Prostate gland (tissue), 2 donors: Measurements from ENCODE around the gene RNF126. TPM values are rescaled to one million over a fixed set of nuclear protein-coding genes. Genes with fewer than 3 reads are reported as not detected.

ENCODE experiments used
- DNase-seq: peaks from one replicate; pipeline ENCODE4 v3.0.0-alpha.2; 2019; ENCODE audit warnings: low spot score
- H3K27ac ChIP-seq, 2 donors: fragments of 200-600 bp; sonication (generic); 2 replicates each; pipeline ENCODE4 v1.5.1; 2017 to 2019
- H3K27me3 ChIP-seq: fragments of 200-600 bp; sonication (generic); replicated peaks from 2 replicates; pipeline ENCODE4 v1.5.1; 2019; ENCODE audit not compliant: insufficient read depth
- H3K36me3 ChIP-seq, 2 donors: fragments of 200-600 bp; sonication (generic); 1 replicate in 1 of 2; 2 replicates in 1 of 2; pipeline versions ENCODE4 v1.5.1 to v1.8.1; 2017 to 2019
- H3K4me1 ChIP-seq: fragments of 200-600 bp; sonication (generic); replicated peaks from 2 replicates; pipeline ENCODE4 v1.5.1; 2019
- H3K4me3 ChIP-seq, 2 donors: fragments of 200-600 bp; sonication (generic); 2 replicates each; pipeline ENCODE4 v1.5.1; 2017 to 2019
- H3K9me3 ChIP-seq: fragments of 200-600 bp; sonication (generic); 2 replicates; pipeline ENCODE4 v1.5.1; 2017
- CTCF ChIP-seq, 4 experiments: fragments of 200-600 bp in 2 of 4; fragments of 450-650 bp in 2 of 4; sonication (generic) in 2 of 4; IDR thresholded peaks; 1 replicate in 3 of 4; 2 replicates in 1 of 4; pipeline ENCODE4 v1.5.1; 2016 to 2019; ENCODE audit warnings: antibody characterized with exemption in 4 of 4, mild to moderate bottlenecking in 2 of 4, moderate library complexity in 2 of 4
- POLR2A ChIP-seq: fragments of 450-650 bp; IDR thresholded peaks from one replicate; pipeline ENCODE4 v1.6.1; 2016; ENCODE audit warnings: antibody characterized with exemption, mild to moderate bottlenecking
- POLR2AphosphoS5 ChIP-seq: sonication (generic); formaldehyde crosslinking; IDR thresholded peaks from one replicate; pipeline ENCODE4 v1.6.1; 2017; ENCODE audit warnings: antibody characterized with exemption
- WGBS: methylation state at CpG from one replicate; pipeline ENCODE4 v1.1.5; 2018; 5-methylcytosine and 5-hydroxymethylcytosine counted together
- intact Hi-C: fragments of 100-400 bp; cut with DNase I; formaldehyde crosslinking; loops from one replicate; pipeline ENCODE4 v1.14.2; 2022
- total RNA-seq, 2 donors: library from RNA; depleted of rRNA; stranded (reverse); fragments of >200 nt; gene quantifications; one replicate each; pipeline ENCODE4 v1.1.0, GENCODE V29; 2016

RNF126 gene
- total RNA-seq, 2 donors from 2014 or later = 70.7 to 109 TPM

DNA sequence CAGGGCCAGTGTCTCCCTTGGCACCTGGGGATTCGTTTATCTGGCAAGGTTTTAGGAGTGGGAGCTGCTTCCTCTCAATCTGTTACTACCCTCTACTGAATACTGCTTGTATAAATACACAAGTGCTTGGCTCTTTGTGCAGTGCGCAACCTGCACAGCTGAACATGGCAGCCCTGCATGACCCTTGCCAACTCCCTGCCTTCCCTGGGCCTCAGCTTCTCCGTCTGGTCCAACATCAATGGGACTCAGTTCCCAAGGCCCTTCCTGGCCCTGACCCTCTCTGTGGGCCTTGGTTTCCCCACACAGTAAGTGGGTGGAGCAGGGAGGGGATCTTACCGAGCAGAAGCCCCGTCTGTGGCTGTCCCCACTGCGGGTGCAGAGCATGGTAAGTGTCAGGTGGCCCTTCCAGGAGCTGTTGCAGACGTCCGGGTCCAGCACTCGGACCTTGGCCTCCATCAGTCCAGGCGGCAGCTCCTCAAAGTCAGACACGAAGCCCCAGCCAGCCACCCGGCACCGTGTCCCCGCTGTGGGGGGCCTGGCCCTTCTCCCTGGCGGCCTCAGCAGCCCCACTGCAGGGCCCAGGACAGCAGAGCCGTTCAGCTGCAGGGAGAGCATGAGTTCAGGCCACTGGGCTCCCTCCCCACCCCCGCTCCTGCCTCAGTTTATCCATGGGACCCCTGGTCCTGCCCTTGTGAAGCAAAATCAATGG, 23.7 kb upstream of the RNF126 start:
- TF ChIP-seq POLR2A = no peak
- TF ChIP-seq CTCF (IDR thresholded peaks at IDR 0.05) = no peak
- TF ChIP-seq POLR2AphosphoS5 = no peak
- H3K36me3 ChIP-seq = no peaks in the 10 kb centered on the region
- H3K9me3 ChIP-seq = no peaks in the 10 kb centered on the region
- no peak for DNase-seq
- H3K27ac ChIP-seq = no peak overlapping the region
- no peak overlapping the region for H3K4me3 ChIP-seq
- intact Hi-C loops = no loop called here
- 72% methylated on average over 17 of the region's 17 CpGs for WGBS
- no peaks in the 10 kb centered on the region for H3K4me1 ChIP-seq
- no peaks in the 10 kb centered on the region for H3K27me3 ChIP-seq

- Histone ChIP-seq H3K9me3 (no peaks in the 10 kb centered on the region), H3K4me3 (no peak overlapping the region), H3K4me1 (no peaks in the 10 kb centered on the region), H3K27me3 (no peaks in the 10 kb centered on the region), H3K36me3 (no peaks in the 10 kb centered on the region), H3K27ac (no peak overlapping the region)
- TF ChIP-seq CTCF (IDR thresholded peaks at IDR 0.05) (no peak), POLR2AphosphoS5 (no peak), POLR2A (no peak)
- WGBS = 77% methylated on average over 31 of the region's 31 CpGs
- intact Hi-C loops = no loop called here
- DNase-seq = no peak
Observed at GRCh38 chr19:685454-685931, 22.5 kb upstream of the RNF126 start.

- WGBS = 71% methylated on average over 22 of the region's 25 CpGs
Observed at GRCh38 chr19:682678-683320, 19.8 kb upstream of the RNF126 start.

DNA sequence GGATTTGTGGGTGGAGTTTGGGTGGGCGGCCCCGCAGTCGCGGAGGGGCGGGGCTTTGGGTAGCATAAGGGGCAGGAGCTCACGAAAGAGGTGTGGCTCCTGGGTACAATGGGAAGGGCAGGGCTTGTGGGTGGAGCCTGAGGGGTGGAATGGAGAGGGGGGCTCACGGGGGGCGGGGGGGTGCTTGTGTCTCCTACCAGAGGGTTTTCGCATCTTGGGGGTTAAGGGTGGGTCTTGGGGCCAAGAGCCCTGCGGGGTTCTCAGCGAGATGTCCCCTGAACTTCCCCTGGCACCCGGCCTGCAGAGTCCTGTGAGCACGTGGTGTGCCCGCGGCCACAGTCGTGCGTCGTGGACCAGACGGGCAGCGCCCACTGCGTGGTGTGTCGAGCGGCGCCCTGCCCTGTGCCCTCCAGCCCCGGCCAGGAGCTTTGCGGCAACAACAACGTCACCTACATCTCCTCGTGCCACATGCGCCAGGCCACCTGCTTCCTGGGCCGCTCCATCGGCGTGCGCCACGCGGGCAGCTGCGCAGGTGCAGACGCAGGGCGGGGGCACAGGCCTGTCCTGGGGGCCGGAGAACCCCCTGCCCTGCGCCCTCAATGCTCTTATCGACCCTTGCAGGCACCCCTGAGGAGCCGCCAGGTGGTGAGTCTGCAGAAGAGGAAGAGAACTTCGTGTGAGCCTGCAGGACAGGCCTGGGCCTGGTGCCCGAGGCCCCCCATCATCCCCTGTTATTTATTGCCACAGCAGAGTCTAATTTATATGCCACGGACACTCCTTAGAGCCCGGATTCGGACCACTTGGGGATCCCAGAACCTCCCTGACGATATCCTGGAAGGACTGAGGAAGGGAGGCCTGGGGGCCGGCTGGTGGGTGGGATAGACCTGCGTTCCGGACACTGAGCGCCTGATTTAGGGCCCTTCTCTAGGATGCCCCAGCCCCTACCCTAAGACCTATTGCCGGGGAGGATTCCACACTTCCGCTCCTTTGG, 18.3 kb upstream of the RNF126 start:
- H3K27me3 ChIP-seq = no peaks in the 10 kb centered on the region
- peak; percentile 91 for DNase-seq
- 66% methylated on average over 54 of the region's 54 CpGs for WGBS
- intact Hi-C loops = no loop called here
- H3K4me3 ChIP-seq = peak overlapping the region; percentile 96
- TF ChIP-seq POLR2A (no peak), CTCF (IDR thresholded peaks at IDR 0.05) (no peak), POLR2AphosphoS5 (no peak)
- H3K36me3 ChIP-seq = no peaks in the 10 kb centered on the region
- H3K27ac ChIP-seq = peak overlapping the region; percentile 67 to 98
- H3K9me3 ChIP-seq = no peaks in the 10 kb centered on the region
- H3K4me1 ChIP-seq = peaks cover 11% of the 10 kb centered on the region

More at GRCh38 chr19:682678-683320, 19.8 kb upstream of the RNF126 start:
- no peak for DNase-seq
- intact Hi-C loops = no loop called here
- Histone ChIP-seq H3K36me3 (no peaks in the 10 kb centered on the region), H3K4me1 (peaks cover 9% of the 10 kb centered on the region), H3K27ac (no peak overlapping the region), H3K27me3 (no peaks in the 10 kb centered on the region), H3K9me3 (no peaks in the 10 kb centered on the region), H3K4me3 (no peak overlapping the region)
- TF ChIP-seq POLR2AphosphoS5 (no peak), POLR2A (no peak), CTCF (IDR thresholded peaks at IDR 0.05) (no peak)
